ENCODE results near the gene GLCCI1.

The GLCCI1 gene

GRCh38 chr7:8109196-8110022, 140.8 kb downstream of the GLCCI1 start:
- no peak for DNase-seq

- DNase-seq: no peak
These were observed 142.8 kb downstream of the GLCCI1 start for GRCh38 chr7:8111282-8111960.

GRCh38 chr7:8112685-8113084, 144.1 kb downstream of the GLCCI1 start:
- no peak for DNase-seq

GRCh38 chr7:8113184-8113583, 144.6 kb downstream of the GLCCI1 start:
- DNase-seq: no peak

- DNase-seq: no peak
These were observed 145.6 kb downstream of the GLCCI1 start for GRCh38 chr7:8114175-8114574.

GRCh38 chr7:8115547-8116402, 147.2 kb downstream of the GLCCI1 start:
- no peak for DNase-seq

- DNase-seq: no peak
These were observed 148.6 kb downstream of the GLCCI1 start for GRCh38 chr7:8117195-8117594.

- DNase-seq: no peak
These were observed 150.7 kb downstream of the GLCCI1 start for GRCh38 chr7:8119262-8119661.

- no peak for DNase-seq
These were observed 151.9 kb downstream of the GLCCI1 start for GRCh38 chr7:8120390-8121058.

- DNase-seq: no peak
These were observed 152.6 kb downstream of the GLCCI1 start for GRCh38 chr7:8121243-8121642.

GRCh38 chr7:8125680-8126444, 157.3 kb downstream of the GLCCI1 start:
- DNase-seq: no peak

GRCh38 chr7:8126601-8127167, 158.1 kb downstream of the GLCCI1 start:
- no peak for DNase-seq

- DNase-seq: no peak
These were observed 160.1 kb downstream of the GLCCI1 start for GRCh38 chr7:8128449-8129317.

GRCh38 chr7:8129318-8129659, 160.7 kb downstream of the GLCCI1 start:
- DNase-seq: no peak

- DNase-seq: no peak
These were observed 162.1 kb downstream of the GLCCI1 start for GRCh38 chr7:8130663-8131062.

GRCh38 chr7:8131694-8132605, 163.4 kb downstream of the GLCCI1 start:
- no peak for DNase-seq

GRCh38 chr7:8133188-8133848, 164.7 kb downstream of the GLCCI1 start:
- DNase-seq: no peak

- DNase-seq: no peak
These were observed 165.6 kb downstream of the GLCCI1 start for GRCh38 chr7:8134089-8134733.

- DNase-seq: no peak
These were observed 166.8 kb downstream of the GLCCI1 start for GRCh38 chr7:8135417-8135816.
